HL-60/S4 treated with retinoic acid at 250 ng/mL for 4 days and 3 days (cell line): ENCODE measurements around the gene KCNN3.
"Not testable (repeated sequence)": the region's sequence is repeated elsewhere in the genome, so short reads cannot be mapped to it uniquely, and the experiment has no call there.

Source experiments
- in situ Hi-C: fragments of 300-500 bp; cut with MboI; formaldehyde crosslinking; loops from 2 replicates; pipeline ENCODE4 v1.7.0; 2022; ENCODE audit warnings: low sequenced_read_pairs

Gene KCNN3

DNA sequence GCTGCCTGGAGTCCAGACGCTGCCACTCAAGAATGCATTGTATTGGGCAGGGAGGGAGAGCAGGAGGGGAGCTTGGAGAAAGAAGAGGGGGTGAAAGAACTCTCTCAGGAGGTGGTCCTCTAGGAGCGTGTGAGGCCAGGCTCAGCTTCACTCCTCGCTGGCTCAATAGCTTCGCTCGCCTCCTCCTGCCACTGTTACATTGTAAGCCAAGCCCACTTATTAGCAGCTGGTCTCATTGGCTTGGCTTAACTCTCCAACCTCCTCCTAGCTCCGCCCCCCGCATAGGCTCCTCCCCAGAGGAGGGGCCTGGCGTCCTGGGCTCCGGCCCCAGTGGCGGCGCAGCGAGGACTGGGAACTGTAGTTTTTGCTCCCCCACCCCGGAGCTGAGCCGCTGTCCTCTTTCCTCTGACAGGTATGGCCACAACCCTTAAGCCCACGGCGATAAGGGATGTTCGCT lies at the start of gene KCNN3:
KCNN3 (minus strand) TSS at position 167 of the 457 bp plus-strand sequence. CDS start 317 bp downstream, outside the sequence.
- in situ Hi-C loops, result no loop called here

DNA sequence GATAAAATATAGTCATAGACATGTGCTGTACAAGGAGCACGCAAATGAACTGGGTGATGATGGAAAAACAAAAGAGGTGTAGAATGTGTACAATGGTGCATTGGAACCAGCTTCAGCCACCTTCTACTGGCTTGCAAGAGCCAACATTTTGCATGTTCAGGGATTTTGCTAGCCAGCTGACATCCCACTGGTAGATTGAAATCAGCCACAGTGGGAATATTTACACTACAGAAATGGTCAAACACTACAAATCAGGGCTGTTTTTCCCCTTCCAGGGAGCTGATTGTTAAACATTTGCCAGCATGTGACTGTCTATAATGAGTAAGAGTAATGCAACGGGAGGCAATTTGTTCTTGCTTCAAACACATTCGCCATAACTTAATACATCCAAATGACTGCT lies 43.2 kb upstream of the KCNN3 start:
- in situ Hi-C loops, result no loop called here

DNA sequence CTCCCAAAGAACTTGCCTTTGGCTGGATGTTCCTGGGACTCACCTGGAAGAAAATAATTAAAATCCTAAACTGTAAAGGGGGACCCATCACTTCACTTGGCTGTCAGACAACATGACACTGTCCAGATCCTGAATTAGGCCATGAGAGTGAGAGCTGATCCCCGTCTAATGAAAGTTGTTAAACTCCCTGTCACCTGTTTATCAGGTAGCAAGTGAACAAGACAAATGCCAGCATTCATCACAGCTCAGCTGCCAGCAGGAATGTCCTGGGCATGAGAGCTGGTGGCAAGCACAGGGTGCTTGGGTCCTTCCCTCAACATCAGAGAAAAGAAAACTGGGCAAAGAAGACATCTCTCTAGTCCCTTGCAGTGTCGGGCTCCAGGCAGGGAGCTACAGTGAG lies 42.7 kb upstream of the KCNN3 start:
- in situ Hi-C loops, result no loop called here

DNA sequence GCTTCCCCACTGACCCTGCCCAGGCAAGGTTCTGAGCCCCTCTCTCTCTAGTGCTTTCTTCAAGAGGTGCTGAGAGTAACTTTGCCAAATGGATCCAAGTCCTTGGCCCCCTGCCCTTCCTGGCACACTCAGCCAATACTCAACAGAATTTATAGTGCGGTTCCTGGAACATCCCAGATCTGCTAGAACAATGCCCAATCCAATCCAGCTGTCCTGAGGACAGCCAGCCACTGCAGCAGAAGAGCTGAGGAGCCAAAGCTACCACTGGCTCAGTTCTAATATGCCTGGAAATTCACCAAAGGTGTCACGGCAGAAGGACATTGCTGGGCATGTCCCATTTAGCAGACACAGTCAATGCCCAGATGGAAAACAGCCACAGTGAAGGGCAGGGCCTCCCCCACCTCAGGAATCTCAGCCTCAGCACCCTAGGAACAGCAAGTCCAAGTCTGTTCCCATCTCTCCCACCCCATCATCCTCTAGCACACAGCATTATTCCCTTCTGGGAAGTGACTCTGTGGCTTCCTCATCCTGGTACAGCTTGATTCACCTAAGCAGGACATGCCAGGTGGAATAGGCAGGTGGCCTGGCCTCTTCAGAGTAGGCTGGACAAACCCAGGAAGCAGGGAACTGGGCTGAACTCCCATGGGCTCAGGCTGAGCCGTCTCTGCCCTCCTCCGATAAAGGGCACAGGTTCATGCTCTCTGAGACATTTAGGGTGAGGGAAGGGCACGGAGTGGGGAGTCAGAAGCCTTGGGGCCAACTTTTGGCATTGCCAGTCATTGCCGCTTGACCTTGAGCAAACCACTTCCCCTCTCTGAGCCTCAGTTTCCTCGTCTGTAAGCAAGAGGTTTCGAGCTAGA lies 41.8 kb upstream of the KCNN3 start:
- in situ Hi-C loops, result no loop called here

DNA sequence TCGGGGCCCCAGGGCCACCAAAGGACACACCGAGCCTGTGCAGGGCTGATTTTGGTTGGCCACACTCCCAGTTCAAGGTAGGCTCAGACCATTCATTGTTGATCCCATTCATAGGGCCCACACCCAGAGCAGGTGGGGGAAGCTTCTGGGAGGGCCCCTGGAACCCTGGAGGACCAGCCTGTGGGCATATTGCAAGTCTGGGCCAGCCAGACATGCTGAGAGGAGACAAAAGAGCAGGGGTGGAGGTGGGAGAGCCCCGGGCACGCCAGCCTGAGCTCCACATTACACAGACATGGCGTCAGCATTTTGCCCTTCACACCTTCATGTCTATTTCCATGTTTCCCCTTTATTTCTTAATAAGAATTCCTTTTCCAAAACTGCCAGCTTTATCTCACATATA lies 40.8 kb upstream of the KCNN3 start:
- in situ Hi-C loops, result no loop called here

DNA sequence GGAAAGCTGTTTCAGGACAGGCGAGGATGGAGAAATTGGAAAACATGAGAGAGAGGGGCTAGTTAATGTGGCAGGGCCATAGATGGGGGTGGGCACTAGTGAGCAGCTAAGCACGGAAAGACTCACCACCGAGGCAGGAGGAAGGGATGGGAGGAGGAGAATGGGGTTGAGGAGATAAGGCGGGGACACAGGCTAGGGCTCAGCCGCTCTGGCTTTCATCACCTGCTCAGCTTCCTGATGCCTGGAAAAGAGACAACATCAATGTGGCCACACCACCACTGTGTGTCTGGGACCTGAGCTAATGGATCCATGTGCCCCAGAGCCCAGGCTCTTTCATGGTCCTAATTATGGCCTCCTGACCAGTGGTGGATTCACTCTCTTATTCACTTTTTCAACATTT lies 38.9 kb upstream of the KCNN3 start:
- in situ Hi-C loops, result no loop called here

DNA sequence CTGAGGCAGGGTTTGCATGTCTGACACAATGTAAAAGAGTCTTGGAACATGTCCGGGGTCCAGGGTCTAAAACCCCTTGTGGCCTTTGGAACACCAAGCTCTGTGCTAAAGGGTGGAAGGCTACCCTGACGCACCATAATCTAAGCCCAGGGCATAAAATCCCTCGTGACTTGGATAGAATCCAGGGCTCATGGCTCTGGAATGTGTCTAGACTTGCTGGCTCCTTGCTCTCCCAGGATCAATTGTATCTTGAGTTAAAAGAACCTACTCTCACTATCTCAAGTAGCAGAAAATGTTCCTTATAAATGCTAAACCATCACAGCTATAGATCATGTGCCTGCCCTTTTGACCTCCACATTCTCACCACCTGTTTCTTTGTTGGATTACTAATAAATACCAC lies 38.0 kb upstream of the KCNN3 start:
- in situ Hi-C loops, result not testable (repeated sequence)

DNA sequence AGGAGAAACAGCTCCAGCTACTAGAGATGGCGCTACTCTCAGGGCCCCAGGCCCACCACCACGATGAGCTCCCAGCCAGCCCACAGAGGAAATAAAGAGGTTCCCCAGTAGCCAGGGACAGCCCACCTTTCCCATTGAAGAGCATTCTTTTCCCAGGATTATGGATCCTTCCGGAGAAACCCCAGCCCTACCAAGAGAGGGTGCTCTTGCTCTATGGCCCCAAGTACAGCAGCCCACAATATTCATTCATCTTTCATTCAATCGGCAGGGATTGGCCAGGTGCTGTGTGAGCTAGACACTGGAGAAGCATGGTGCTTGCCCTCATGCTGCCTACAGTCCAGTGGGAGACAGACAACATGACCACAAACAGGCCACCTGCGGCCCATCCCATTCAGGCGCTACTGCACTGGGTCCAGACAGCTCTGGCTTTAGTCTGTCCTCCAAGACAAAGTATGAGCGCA lies 36.6 kb upstream of the KCNN3 start:
- in situ Hi-C loops, result no loop called here

DNA sequence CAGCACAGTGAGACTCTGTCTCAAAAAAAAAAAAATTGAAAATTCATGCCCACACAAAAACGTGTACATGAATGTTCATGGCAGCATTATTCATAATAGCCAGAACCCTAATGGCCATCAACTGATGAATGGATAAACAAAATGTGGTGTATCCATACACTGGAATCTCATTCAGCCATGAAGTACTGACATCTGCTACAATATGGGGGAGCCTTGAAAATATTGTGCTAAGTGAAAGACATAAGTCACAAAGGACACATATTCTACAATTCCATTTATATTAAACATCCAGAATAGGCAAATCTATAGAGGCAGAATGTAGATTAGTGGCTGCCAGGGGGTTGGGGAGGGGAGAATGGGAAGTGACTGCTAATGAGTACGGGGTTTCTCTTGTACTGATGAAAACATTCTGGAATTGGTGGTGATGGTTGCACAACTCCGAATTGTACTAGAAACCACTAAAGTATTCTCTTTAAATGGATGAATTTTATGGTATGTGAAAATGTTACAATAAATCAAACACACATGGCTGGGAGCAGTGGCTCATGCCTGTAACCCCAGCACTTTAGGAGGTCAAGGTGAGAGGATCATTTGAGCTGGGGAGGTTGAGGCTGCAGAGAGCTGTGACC lies 33.0 kb upstream of the KCNN3 start:
- in situ Hi-C loops, result no loop called here

DNA sequence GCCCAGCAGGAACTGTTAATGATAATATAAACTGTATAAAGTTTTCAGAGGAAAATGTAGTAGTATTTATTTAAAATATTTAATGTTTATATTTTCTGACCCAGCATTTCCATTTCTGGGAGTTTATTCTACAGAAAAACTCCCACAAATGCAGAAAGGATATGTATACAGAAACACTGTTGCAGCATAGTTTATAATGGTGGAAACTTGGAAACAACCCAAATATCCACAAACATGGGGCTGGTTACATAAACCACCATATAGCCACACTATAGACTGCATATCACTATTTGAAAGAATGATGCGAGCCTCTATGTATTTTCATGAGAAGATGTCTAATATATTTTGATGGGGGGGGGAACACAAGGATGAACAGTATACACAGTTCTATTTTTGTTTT lies 31.5 kb upstream of the KCNN3 start:
- in situ Hi-C loops, result no loop called here

DNA sequence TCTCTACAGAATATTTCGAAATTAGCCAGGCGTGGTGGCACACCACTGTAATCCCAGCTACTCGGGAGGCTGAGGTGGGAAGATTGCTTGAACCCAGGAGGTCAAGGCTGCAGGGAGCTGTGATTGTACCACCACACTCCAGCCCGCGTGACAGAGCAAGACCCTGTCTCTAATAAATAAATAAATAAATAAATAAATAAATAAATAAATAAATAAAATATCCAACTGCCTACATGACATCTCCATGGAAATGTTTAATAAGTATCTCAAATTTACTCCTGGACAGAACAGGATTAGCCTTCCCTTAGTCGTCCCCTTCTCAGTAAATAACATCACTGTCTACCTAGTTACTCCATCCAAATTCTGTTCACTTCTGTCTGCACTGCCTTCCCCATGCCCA lies 29.0 kb upstream of the KCNN3 start:
- in situ Hi-C loops, result loop anchor here (10.0 kb wide), 1 partner anchor 176 kb away; the partner anchor contains the start of gene EFNA3

DNA sequence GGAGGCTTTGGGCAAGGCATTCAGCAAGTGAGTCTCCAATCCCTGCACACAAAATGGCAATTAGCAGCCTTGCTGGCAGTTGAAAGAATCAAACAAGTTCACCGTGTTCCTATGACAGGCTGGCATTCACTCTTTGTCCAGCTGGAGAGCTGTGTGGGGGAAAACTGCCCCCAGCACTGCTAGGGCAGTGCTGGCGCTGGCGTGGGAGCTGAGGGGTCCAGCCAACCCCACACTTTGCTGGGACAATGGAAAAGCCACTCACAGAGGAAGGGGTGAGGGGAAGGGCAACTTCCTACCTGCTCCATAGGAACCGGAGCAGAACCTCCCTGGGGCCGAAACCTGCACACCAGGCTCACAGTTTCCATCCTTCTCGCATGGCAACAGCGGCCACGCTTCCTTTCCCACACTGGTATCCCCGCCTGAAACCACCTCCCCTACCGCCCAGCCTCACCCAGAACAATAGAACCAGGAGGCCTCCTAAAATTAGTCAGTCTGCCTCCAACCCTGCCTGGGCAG lies 26.7 kb upstream of the KCNN3 start:
- in situ Hi-C loops, result loop anchor here (10.0 kb wide), 1 partner anchor 178 kb away; the partner anchor contains the start of gene EFNA3

DNA sequence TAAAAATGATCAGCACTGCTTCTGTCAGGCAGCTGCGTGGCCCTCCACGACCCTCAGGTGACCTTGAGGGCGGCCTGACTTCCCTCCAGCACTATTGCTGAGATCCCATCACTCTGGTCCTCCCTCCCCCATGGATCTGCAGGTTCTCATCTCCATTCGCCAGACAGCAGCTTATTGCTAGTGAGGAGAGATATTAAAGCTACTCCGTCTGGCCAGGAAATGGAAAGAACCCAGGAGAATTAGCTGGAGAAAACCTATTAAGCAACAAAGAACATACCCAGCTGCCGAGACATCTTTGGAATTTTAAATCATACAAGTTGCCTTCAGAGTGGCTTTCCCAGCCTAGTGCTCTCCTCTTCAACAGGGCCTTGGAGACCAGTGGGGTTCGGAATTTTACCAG lies 25.7 kb upstream of the KCNN3 start:
- in situ Hi-C loops, result loop anchor here (10.0 kb wide), 1 partner anchor 179 kb away; the partner anchor contains the start of gene EFNA3

DNA sequence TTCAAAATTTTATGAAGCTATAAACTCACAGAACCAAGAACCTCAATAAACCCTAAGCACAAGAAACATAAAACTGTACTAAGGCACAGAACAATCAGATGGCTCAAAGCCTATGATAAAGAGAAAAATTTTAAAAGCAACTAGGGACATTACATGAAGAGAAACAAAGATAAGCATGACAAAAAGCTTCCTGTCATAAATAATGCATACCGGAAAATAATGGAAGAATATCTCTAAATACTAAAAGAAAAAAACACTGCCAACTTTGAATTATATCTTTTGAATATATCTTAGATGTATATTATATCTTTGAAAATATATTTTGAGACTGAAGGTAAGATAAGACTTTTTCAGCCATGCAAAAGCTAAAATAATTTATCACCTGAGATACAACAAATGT lies 21.4 kb upstream of the KCNN3 start:
- in situ Hi-C loops, result loop anchor here (10.0 kb wide), 1 partner anchor 183 kb away; the partner anchor contains the start of gene EFNA3

DNA sequence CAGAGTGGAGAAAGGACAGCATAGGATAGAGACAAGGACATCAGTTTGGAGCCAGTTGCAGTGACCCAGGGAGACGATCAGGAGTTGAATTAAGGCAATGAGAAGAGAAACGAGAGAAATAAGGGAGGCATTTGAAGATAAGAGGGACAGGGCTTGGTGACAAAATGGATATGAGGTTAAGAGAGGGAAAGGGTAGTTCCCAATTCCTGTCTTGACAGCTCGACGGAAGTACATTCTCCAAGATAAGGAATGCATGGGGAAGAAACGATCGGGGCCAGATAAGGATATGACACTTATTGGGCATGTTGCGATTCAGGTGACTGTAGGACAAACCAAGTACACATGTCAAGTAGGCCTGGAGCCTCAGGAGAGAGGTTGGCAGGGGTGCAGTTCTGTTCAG lies 18.7 kb upstream of the KCNN3 start:
- in situ Hi-C loops, result no loop called here

DNA sequence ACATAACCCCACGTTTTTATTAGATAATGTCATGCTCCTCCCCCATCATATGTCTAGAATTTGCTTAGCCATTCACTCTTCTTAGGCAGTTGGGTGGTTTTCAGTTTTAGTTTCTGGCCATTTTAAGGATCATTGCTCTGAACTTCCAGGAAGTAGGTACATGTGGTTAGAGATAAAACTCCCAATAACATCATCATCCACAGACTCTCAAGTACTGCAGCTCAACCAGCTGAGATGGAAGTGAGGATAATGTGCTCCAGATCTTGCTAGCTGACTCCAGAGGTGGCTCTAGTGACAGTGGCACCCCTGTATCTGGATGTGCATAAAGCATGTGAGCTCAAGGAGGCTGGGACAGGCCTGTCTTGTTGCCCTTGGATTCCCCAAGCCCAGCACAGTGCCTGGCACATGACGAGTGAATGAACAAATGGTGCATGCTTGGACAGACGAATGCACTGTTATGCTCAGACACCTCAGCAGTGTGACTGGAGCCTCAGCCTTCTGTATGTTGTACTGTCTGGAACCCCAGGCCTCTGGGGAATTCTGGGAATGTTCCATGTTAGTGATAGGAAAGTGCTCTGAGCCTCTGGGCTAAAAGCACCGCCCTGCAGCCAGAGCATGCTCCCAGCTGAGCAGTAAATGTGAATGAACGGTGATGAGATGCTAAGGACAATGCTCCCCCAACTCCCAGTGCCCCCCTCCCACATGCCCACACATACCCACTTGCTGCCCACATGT lies 16.4 kb upstream of the KCNN3 start:
- in situ Hi-C loops, result no loop called here

DNA sequence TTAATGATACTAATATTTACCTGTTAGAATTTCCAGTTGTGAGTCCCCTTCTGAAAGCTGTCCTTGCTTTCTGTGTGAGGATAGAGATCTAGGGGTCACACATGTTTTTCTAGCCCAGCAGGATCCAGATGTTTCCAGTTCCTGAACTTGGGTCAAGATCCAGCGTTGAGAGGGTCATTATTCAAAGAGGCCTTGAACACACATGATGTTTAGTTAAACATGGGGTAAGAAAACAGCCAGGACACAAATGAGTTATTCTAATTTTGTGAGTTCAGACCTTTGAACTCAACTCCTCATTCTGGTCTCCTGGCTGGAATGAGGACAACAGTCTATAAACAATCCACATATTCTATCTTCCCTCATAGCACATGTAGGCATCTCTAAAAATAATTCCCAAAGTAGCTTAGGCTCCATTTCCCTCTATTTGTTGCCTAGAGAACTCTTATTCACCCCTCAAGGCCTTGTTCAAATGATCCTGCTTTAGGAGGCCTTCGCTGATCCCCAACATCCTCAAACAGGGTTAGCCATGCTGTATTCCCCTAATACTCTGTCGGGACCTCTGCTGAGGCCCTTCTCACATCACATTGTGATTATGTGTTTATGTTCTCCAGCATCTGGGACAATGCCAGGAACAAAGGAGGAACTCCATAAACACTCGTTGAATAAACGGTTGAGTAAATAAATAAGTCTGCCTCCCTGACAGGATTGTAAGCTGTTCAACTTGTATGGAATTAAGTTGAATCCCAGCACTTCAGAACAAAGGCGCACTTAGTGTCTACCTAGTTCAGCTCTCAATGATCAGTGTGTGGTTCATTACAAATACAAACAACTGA lies 15.0 kb upstream of the KCNN3 start:
- in situ Hi-C loops, result no loop called here

DNA sequence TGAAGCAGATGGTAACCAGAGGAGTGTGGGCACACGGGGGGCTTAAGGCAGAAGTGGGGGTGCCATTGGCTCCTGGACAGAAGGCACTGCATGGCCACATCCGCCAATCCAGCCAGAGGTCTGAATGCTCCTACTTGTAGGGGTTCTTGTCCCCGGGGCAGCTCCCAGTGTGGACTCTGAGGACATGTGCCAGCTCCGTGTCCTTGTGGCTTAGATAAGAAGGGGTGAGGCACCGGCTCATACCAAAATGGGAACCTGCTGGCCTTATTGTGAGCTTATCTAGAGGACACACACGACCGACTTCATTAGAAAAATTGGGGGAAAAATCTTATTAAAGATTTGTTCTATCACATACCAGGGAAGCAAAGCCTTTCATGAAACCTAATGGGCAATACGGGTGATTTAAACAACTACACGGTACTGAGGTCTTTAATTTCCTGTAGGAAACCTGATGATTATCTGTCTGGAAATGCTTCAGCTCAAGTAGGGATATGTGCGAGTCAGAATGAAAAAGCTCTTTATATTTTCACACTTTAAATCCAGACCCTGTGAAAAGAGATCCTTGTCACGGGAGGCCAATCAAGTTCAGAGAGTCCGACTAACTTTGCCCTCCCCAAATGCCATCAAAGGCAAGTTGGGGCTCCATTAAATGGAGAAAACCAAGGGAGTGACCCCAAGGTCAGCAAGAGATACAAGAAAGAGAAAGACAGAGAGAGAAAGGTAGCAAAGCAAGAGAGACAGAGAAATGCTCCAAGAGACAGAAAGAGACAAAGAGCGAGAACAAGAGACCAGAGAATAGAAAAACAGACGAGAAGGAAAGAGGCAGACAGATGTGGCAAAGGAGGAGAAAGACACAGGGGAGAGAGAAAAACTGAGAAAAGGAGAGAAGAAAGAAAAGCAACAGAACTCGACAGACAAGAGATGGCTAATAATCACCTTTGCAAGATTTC lies 14.1 kb upstream of the KCNN3 start:
- in situ Hi-C loops, result no loop called here
